NCI-H345 treated with DMSO at 0.1 percent for 48 hours (cell line): Measurements from ENCODE around the gene ROMO1.

ENCODE experiments used
- DNase-seq: peaks from one replicate; lab custom pipeline; 2025; ENCODE audit not compliant: unreplicated experiment; lab: John Stamatoyannopoulos, UW

Gene ROMO1

DNA sequence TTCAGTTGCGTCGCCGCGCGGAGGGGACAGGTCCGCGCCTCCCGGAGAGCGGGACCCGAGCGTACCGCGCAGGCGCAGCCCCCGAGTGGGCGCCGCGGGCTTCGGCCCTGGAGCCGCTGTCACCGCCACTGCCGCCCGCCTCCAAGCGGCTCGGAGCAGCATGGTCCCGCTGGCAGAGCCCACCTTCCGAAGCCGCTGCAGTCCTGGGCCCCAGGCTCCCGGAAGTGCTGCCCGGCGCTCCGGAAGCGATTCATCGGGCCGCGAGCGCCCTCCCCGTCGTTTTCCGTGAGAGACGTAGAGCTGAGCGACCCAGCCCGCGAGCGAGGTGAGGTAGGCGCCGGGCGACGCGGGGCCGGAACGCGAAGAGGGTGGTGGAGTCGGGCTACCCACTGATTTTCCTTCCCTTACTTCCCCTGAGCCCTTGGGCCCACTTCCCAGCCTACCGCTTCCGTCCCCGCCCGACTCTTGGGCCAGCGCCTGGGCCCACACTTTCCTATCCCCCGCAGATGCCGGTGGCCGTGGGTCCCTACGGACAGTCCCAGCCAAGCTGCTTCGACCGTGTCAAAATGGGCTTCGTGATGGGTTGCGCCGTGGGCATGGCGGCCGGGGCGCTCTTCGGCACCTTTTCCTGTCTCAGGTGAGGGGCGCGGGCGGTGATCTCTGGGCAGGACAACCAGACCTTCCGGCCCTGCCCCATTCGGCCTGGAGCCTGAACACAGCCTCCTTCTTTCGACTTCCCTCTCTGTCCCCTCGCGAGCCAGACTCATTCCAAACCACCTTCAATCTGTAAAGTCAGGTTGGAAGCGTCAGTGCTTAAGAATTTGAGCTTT is at the start of gene ROMO1, which contains the start of gene NFS1:
Gene ROMO1 (plus strand): TSS at position 279 of the 830 bp plus-strand sequence. CDS start 228 bp downstream, at position 507.
Gene NFS1 (minus strand): TSS at position 226 of the 830 bp plus-strand sequence. CDS start 64 bp downstream, at position 162.
- DNase-seq: peak; percentile 60

DNA sequence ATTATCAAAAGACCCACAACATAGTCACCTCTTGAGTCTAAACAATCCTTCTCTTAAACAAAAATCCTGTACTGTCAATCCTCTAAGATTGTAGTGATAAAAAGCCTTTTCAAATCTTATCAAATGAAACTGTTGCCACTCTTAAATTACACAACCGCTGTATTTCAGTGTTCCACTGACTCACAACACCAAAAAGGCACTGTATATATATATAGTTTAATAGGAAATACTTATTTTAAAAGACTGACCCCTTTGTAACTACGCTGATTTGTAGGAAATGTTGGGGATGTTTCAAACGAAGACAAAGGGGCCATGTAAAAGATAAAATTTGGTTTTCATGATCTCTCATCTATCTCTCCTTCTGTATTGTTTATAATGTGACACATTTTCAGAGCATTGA is 48.6 kb upstream of the ROMO1 start:
- no peak for DNase-seq

DNA sequence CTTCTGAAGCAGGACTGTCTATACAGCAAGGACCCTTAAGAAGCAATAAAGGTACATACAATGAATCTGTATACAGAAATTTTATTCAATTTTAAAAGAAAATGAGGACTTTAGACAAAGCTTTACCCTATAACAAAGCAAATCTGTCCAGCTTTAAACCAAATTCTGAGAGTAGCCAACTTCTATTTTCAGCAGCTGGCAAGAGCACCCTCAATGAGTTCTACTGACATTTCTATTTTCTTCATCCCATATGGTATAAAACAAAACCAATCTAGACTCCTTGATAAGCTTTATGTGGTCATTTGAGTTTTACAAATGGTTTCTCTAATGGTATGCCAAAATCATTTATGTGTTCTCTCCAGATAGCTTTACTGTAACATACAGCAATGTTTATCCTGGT is 47.2 kb upstream of the ROMO1 start:
- DNase-seq: no peak

DNA sequence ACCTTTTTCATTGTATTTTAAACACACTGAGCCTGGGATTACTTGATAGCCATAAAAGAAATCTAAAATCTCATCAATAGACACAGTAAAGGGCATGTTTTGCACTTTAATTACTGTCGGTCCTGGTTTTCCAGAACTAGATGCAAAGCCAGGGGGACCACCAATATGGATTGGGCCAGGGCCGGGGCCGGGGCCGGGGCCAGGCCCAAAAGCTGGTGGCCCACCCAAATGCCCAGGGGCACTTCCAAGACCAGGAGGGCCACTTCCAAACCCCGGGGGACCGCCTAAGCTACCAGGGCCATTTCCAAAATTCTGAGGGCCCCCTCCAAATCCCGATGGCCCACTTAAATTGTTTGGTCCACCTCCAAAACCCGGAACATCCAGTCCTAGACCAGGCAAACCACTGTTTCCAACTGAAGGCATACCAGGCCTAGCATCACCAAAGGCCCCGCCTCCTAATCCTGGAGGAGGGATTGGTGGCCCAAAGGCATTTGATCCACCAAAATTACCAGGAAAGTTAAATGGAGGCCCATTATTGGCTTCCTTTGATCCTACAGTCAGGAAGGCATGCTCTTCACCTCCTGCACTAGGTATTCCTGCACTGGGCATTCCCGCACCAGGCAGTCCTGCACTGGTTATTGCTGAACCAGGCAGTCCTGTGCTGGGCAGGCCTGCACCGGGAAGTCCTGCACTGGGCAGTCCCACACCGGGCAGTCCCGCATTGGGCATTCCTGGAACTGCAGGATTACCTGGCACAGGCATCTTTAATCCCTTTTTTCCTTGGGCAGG is 46.4 kb upstream of the ROMO1 start:
- no peak for DNase-seq

DNA sequence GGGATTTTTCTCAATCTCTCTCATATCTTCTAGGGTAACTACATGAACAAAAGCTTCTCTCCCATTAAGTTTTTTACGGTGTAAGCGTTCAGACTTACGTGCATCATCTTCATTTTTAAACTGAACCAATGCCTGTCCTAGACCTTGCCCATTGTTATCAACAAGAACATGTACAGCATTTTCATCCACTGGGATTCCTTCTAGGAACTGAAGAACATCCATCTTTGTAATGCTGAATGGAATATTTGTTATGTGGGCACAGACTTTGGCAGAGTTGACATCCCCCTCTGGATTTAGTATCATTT is 45.8 kb upstream of the ROMO1 start:
- DNase-seq: no peak

DNA sequence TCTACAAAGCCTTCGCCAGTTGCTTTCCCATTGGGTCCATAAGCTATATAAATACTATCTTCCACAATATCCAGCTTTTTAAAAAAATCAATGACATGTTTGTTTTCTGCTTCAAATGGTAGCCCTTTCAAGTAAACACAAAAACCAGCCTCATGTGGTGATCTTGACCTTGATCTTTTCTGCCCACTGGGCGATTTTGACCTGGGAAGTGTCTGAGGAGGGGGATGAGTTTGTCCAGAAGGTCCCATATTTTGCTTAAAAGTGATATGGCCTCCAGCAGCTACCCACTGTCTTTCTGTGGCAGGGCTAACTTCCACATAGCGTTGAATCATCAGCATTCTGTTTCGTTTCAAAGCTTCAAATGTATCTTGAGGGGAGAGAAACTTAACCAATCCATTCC is 45.3 kb upstream of the ROMO1 start:
- no peak for DNase-seq

DNA sequence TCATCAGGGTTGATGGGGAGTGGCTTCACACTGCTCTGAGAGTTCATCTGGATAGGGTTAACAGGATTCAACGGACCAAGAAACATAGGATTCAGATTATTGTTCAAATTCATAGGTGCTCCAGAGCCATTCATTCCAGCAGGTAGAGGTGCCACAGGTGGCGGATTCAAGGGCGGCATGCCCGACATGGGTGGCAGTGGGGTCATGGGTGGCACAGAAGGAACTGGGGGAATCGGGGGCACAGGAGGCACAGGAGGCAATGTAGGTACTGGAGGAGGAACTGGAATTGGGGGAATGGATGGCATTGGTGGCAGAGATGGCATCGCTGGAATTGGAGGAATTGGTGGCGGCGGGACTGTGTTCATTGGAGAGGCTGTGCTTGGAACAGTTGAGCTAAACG is 44.8 kb upstream of the ROMO1 start:
- DNase-seq: no peak

DNA sequence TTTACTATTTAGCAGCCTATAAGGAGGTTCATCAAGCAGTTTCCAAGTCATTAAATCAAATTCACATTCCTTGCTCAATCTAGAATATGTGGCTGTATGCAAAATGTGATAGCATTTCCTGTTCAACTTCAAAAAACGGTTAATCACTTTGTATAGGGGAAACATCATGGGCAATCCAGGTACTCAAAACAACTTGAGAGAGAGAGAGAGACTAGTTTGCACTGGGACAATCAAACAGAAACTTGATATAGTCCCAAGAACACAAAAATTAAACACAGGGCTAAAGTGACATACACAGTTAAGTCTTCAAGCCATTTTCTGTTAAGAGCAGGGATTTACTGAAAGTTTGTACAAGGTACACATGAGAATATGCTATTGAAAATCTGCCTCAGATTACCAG is 41.9 kb upstream of the ROMO1 start:
- no peak for DNase-seq

DNA sequence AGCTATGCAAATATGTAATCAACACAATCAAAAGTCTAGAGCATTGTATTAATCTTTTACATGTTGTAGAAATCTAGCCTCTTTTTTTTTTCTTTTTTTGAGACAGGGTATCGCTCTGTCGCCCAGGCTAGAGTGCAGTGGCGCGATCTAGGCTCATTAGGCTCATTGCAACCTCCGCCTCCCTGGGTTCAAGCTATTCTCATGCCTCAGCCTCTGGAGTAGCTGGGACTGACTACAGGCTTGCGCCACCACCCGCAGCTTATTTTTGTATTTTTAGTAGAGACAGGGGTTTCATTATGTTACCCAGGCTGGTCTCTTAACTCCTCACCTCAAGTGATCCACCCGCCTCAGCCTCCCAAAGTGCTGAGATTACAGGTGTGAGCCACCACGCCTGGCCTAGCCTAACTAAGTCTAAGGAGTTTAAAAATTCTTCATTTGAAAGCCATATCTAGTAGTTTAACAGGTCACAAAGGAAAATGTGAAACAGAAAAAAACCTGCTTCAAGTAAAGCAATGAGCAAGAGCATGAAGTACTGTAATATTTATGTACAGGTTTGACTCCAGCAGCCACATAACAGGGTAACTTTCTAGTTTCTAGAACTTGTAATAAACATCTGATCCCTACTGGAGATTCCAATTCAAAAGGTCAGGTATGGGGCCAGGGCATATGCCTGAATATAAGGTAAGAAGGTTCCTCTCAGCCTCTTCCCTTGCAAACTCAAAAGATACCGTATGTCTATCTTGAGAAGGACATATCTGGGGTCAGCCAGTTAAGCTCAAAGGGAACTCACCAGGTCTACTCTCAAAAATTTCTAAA is 38.9 kb upstream of the ROMO1 start:
- no peak for DNase-seq

DNA sequence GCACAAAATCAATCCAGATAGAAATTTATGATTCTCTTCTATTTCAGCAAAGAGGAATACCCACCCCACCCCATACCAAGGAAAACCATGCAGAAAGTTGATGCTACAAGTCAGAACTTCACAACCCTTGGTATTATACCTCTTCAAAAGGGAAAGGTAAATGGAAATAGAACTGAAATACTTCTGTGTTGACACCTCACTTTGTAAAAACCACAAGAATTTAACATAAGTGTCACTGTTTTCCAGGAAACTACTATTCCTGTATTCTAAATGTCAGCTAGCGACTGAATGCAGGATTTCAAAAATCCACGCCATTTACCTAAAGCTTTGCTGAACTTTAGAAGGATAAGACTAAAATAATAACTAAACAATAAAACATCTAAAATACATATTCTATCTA is 38.2 kb upstream of the ROMO1 start:
- DNase-seq: no peak

DNA sequence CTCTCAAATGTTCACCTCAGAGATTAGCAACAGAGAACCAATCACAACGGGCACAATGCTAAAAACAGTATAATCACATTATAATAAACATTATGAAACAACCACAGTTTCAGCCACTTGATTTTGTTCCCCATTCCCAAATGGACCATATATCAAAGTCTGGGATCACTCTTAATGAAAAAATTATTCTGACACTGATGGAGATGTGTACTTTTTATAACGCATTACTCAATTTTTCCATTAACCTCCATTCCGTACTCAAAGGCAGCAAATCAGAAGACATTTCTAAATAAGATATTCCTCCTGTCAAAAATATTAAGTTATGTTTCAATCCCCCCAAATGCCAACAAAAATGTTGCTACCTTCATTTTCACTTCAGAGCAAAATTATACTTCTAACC is 37.3 kb upstream of the ROMO1 start:
- DNase-seq: no peak

DNA sequence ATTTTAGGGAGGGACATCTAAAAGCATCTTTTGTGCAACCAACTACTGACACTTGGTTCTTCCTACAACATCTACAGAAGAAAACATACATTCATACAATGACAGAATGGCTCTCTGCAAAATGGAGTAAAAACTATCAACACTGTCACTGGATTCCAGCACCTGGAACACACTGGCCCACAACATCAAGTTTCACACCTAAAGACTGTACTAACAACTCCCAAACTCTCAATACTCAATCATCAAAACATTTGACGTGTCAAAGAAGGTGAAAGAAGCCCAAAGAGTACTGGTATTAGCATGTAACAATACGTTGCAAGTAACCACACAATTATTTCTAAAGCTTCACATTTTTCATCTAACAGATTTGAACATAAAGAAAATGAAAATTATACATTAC is 36.7 kb upstream of the ROMO1 start:
- DNase-seq: no peak

DNA sequence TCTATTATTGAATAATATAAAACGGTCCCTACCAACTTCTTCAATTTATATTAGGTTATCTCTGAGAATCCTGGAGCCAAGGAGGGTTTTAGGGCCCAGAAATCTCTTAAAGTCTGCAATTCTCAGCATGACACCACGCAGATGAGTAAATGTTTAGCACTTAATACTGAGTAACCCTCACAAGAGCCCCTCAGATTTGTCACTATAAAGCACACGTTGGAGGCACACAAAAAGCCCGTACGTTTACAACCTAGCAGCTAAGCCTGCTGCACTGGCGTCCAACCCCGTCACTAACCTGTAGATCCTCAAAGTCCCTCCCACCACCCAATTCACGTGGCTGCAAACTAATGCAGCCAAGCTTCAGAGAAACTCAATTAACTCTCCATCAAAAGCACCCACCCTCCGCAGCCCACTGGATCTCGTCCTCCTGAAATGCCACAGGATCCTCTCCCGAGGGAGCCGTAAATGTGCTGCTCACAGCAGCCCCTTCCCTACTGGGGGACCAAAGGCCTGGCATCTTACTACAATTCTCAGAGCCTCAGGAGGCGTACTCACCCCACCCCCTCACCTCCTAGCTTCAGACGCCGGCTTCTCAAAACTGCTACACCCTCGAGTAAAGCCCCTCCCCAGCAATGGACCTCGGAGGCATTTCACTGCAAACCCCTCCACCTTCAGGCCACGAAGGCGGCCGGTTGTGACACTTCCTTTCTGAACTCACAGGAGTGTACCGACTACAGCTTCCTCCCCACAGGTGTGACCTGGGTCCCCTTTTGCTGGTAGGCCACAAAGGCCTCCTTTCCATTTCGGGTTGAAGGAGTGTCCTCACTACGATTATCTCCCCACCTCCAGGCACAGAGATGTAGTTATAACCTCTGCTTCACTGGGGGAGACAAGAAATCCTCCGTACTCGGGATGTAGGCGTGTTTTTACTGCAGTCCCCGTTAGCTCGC is 35.4 kb upstream of the ROMO1 start:
- DNase-seq: peak; percentile 25

DNA sequence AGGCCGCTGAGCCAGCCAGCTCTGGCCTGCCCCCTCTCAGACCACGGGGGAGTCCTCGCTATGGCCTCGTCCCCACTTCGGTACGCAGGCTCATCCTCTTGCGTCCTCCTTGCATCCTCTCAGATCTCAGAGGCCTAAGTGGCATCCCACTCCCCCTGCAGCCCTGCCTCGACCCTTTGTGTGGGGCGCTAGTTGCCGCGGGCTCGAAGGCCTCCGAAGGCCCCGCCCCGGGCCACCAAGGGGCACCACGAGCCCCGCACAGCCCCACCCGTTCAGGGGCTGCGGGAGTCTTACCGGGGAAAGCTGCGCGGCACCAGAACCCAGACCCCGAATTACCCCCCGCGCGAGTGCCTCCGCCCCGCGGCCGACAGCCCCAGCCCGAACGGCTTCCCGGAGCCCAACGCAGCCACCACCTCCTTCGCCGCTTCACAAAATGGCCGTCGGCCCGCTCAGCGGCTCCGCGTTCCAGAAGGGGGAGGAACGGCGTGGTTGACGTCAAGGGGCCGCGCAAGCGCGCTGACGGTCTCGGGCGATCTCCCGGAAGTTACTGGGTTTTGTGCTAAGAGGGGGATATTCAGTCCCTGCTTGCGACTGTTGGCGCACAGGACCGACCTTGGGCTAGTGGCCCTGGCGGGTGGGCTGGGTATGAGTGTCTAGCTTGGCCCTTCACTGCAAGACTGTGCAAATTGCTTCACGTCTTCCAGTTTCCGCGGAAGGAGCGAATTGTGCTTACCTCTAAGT is 34.6 kb upstream of the ROMO1 start, which contains the start of the genes CPNE1 and RBM12:
Gene CPNE1 (minus strand): TSS at position 435 of the 741 bp plus-strand sequence. CDS start 31,977 bp downstream, outside the sequence.
Gene RBM12 (minus strand): TSS at position 435 of the 741 bp plus-strand sequence. CDS start 9,578 bp downstream, outside the sequence.
- peak; percentile 96 for DNase-seq

DNA sequence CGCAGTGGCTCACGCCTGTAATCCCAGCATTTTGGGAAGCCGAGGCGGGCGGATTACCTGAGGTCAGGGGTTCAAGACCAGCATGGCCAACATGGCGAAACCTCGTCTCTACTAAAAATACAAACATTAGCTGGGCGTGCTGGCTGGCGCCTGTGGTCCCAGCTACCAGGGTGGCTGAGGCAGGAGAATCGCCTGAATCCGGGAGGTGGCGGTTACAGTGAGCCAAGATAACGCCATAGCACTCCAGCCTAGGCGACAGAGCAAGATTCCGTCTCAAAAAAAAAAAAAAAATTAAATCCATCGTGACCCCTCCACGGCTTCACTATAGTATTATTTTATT is 33.3 kb upstream of the ROMO1 start:
- no peak for DNase-seq

DNA sequence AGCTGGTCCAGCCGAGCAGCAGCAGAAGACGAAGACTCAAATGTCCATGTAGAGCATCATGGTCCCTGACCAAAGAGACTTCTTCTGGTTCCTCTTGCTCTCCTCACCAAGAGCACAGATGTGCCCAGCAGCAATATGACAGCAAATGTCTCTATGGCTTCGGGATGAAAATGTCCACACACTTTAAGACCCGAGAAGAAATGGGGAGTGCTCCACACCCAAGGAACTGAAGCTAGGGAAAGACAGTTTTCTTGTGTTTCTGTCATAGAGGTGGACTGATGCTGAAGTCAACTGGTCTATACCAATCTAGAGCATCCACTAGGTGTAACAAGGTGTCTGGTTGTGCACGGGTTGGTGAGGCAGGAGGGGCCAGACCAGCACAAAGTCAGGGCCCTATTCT is 30.0 kb upstream of the ROMO1 start:
- DNase-seq: no peak

DNA sequence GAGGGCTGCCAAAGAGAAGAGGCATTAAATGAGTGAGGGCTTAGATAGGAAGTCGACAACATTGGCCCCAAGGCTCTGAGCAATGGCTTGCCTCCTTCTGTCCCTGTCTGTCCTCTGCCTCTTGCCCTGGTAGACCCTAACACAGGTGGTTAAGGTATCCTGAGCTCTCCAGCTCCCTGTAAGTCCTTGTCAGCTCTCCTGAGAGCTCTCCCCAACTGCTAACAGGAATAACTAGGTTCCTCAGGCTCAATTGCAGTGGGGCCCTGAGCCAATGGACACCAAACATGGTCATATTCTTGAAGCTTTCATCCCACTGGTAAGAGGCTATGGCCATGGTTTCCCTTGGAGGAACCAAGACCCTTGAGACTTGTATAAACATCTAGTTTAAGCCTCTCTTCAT is 29.5 kb upstream of the ROMO1 start:
- no peak for DNase-seq

DNA sequence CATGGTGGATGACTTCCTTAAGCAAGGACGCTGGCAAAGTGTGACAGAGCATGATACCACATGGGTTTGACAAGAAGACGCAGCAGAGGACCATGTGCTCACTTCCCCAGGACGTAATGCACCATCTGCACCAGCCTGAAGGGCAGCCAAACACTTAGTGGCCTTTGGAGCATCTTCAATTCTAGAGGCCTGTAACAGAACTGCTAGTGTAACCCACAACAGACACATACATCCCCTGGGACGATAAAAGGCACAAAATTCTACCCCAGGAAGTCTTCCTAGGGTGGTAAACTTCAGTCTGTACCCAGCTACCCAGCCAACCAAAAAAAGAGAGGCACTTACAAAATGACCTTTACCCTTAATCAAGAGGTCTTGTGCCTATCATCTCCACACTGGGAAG is 25.3 kb upstream of the ROMO1 start:
- no peak for DNase-seq

DNA sequence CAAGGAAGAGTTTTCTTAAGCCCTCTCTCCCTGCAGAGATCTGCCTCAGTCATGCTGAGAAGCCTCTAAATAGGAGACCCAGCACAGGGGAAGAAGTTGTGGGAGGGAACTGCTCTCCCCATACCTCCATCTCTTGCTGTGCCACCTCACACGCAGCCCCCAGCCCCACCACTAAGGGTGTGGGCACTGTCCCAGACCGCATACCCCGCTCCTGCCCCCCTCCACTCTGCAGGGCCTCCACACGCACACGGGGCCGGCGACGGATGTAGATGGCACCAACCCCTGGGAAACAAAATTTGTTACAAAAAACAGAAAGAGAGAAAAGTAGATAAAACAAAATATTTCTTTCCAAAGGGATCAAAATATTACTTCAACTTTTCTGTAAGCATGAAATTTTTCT is 24.3 kb upstream of the ROMO1 start:
- no peak for DNase-seq
